DOHH2 (cell line): ENCODE measurements around the gene PRKCE.

Experiments used
- CTCF ChIP-seq: fragments of 200-600 bp; sonication (generic); IDR thresholded peaks from one replicate; pipeline ENCODE4 v1.5.1; 2014; ENCODE audit warnings: antibody characterized with exemption, mild to moderate bottlenecking, low read depth, low read length; ENCODE audit not compliant: poor library complexity, severe bottlenecking
- EZH2phosphoT487 ChIP-seq: fragments of 200-600 bp; sonication (generic); IDR thresholded peaks from 2 replicates; pipeline ENCODE4 v1.6.1; 2017; ENCODE audit warnings: borderline replicate concordance, mild to moderate bottlenecking, antibody characterized with exemption, low read length, moderate library complexity, mixed read lengths

GRCh38 chr2:45793305-45793962, 142.0 kb downstream of the PRKCE start:
- TF ChIP-seq CTCF (no peak), EZH2phosphoT487 (no peak)
